ENCODE results near the gene TAS1R1.

GRCh38 chr1:6531996-6532395, 23.1 kb upstream of the TAS1R1 start:
- TF ChIP-seq CTCF (IDR thresholded peaks at IDR 0.05; ENCODE audit: insufficient read depth, low read length, poor library complexity, severe bottlenecking) = no peak
- no peak for TF ChIP-seq EZH2phosphoT487 (conservative IDR thresholded peaks at IDR 0.05; ENCODE audit: low read length)
